OCI-M2 (cell line): ENCODE data around the gene PSME2.
A peak's percentile ranks its signal among the peaks of the same experiment; 100 is the strongest.
"Not testable (repeated sequence)": the region's sequence is repeated elsewhere in the genome, so short reads cannot be mapped to it uniquely, and the experiment has no call there.

Experiments used
- DNase-seq: peaks from one replicate; lab custom pipeline; 2025; ENCODE audit not compliant: unreplicated experiment; lab: John Stamatoyannopoulos, UW

Gene PSME2

DNA sequence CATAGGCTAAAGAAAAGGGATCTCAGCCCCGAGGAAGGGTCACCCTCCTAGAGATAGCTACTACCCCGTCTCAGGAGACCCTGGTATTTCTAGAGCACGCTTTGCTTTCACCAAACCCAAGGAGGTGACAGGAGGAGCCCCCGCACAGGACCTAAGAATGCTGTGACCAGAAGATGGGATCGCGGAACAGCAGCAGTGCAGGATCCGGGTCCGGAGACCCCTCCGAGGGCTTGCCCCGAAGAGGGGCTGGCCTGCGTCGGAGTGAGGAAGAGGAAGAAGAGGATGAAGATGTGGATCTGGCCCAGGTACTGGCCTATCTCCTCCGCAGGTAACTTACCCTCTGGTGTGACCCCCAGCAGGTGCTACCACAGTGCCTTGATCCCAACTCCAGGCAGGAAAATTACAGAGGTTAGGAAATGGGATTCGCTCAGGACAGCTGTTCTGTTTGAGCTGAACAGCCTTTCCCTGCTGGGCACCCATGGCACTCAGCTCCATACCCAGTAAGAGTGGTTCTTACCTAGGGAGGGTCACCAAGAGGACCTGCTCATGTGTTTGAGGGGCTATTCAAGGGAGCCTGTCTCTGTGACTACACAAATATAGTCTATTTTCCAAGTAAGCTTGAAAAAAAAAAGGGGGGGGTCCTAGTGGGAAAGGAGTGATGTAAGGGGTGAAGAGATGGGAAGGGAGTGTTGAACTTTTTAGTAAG is 30.8 kb downstream of the PSME2 start:
- no peak for DNase-seq

- DNase-seq = peak; percentile 96
Observed at GRCh38 chr14:24114532-24115421, 31.6 kb downstream of the PSME2 start, which contains the start of the genes DCAF11 and NRL. Gene DCAF11, plus strand, starts transcription at chr14:24114777. Its CDS starts 818 bp downstream, at chr14:24115595. Gene NRL, minus strand, starts transcription at chr14:24114949. Its CDS starts 32,101 bp downstream, at chr14:24082848.

DNA sequence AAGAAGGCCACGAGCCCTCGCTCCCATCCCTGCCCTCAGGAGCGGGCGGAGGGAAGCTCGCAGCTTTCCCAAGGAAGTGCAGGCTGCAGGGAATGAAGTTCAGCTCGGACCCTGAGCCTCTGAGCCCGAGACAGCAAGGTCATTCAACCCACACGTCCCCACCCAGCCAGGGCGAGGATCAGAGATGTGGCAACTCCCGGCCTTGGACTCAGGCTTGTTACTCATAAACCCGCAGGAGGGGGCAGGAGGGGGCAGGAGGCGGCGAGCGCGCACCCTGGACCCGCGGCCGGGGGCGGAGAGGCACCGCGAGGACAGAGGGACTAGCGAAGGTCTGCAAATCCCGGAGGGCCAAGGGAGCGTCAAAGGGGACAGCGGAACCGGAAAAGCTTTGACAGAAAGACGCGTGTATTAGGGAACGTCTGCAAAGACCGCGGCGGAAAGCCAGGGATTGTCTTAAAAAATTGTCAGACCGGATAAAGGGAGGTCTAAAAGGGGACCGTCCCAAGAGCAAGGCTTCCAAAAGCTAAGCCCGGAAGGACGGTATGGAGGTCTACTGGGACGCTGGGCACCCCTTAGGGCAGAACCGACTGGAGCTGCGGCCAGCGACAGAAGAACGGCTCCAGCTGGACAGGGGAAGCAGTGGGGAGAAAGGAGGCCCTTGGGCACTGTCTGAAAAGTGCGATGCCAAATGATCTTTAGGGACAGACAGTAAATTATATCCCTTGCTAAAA is 32.4 kb downstream of the PSME2 start:
- peak; percentile 85 for DNase-seq

GRCh38 chr14:24113379-24113800 is 33.0 kb downstream of the PSME2 start:
- no peak for DNase-seq

GRCh38 chr14:24110523-24110922 is 35.9 kb downstream of the PSME2 start:
- DNase-seq = no peak

GRCh38 chr14:24110060-24110459 is 36.4 kb downstream of the PSME2 start:
- DNase-seq = no peak

- DNase-seq = no peak
Observed at GRCh38 chr14:24108336-24108874, 38.0 kb downstream of the PSME2 start.

DNA sequence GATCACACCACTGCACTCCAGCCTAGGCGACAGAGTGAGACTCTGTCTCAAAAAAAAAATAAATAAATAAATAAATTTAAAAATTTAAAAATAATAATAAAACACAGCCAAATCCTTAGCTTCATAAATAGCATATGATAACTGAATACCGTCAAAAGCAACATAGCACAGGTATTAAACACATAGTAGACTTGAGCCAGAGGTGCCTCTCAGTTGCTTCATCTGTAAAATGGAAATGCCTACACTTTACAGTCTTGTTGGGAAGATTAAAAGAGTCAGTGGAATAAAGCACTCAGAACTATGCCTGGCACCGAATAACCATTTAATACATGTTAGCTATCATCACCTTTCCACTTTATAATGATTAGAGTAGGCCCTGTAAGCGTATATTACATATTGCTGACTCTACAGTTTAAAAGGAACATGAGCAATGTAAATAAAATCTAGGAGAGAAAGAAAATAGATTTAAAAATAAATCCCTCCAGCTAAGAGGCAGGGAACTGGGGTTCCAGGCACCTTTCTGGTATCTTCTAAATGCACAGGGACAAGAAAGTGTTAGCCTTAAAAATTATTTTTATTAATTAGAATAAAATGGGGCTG is 39.6 kb downstream of the PSME2 start:
- DNase-seq = no peak

DNA sequence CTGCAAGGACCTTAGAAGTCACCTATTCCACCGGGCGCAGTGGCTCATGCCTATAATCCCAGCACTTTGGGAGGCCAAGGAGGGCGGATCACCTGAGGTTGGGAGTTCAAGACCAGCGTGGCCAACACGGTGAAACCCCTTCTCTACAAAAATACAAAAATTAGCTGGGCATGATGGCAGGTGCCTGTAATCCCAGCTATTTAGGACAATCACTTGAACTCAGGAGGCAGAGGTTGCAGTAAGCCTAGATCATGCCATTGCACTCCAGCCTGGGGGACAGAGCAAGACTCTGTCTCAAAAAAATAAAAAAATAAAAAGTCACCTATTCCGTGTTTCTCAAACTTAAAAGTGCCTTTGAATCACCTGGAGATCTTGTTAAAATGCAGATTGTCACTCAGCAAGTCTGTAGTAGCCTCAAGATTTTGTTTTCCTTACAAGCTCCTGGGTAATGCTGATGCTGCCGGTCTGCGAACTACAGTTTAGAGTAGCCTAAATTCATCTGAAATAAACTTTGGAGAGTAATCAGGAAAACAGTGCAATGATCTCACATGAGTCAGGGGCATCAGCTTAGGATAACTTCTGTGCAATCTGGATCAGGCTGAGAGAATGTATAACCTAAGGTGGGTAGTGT is 40.7 kb downstream of the PSME2 start:
- DNase-seq = not testable (repeated sequence)

DNA sequence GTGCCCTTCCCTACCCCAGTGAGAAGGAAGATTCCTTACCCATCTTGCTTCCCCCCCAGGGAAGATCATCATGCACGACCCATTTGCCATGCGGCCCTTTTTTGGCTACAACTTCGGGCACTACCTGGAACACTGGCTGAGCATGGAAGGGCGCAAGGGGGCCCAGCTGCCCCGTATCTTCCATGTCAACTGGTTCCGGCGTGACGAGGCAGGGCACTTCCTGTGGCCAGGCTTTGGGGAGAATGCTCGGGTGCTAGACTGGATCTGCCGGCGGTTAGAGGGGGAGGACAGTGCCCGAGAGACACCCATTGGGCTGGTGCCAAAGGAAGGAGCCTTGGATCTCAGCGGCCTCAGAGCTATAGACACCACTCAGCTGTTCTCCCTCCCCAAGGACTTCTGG is 43.0 kb downstream of the PSME2 start:
- DNase-seq = no peak

GRCh38 chr14:24102357-24103048 is 43.9 kb downstream of the PSME2 start:
- DNase-seq = no peak

GRCh38 chr14:24100982-24101494 is 45.4 kb downstream of the PSME2 start:
- no peak for DNase-seq

DNA sequence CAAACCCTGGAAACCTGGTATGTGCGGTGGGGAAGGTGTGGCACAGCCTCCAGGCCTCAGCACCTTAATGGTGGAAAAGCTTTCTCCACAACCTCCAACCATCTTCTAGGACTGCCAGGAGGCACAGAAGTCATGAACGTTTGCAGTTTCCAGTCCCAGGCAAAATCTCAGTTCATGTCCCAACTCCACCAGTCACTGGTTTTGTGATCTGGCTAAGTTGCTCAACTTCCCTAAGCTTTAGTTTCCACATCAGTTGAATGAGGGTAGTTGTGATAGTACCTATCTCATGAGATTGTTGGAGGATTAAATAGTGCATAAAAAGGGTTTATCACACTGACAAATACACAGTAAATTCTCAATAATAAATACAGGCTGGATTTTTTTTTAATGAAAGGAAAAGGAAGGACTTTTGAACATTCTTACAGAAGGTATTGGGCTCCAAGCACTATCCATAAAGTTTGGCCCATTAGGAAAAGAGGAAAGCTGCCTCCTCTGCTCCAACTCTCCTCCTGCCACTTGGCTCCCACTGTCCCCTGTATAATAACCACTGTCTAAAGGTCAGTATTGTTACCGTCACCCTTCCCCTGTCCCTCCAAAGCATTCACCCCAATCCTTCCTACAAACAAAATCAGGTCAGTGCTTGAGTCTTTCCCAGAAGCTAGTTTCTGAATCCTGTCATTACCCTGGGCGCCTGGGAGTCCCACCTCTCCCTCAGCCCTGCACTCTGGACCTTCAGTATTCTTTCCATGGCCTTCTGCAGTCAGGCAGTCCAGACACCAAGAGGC is 46.0 kb downstream of the PSME2 start:
- no peak for DNase-seq

DNA sequence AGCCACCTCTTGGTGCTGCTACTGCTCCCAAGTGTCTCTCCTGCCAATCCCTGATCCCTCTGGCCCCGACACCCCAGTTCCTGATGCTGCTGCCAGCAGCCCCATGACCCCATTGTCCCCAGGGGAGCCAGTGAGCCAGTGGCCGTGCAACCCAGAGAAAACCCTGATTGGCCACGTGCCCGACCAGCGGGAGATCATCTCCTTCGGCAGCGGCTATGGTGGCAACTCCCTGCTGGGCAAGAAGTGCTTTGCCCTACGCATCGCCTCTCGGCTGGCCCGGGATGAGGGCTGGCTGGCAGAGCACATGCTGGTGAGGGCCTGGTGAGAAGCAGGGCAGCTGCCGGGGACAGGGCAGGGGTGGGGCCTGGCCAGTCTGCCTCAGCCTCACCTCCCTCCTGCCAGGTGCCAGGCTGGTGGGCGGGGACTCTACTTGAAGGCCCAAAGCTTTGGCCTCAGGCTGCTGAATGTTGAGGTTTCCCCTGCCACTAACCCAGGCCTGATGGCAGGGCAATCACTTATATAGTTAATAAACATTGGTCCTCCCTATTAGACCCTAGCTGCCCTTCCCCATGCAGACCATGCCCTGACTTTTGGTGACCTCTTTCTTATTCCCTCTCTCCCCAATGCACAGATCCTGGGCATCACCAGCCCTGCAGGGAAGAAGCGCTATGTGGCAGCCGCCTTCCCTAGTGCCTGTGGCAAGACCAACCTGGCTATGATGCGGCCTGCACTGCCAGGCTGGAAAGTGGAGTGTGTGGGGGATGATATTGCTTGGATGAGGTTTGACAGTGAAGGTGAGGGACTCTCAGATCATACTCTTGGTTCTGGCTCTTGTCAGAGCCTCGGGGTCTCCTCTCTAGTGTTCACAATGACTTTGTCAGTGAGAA is 47.2 kb downstream of the PSME2 start:
- DNase-seq = no peak

DNA sequence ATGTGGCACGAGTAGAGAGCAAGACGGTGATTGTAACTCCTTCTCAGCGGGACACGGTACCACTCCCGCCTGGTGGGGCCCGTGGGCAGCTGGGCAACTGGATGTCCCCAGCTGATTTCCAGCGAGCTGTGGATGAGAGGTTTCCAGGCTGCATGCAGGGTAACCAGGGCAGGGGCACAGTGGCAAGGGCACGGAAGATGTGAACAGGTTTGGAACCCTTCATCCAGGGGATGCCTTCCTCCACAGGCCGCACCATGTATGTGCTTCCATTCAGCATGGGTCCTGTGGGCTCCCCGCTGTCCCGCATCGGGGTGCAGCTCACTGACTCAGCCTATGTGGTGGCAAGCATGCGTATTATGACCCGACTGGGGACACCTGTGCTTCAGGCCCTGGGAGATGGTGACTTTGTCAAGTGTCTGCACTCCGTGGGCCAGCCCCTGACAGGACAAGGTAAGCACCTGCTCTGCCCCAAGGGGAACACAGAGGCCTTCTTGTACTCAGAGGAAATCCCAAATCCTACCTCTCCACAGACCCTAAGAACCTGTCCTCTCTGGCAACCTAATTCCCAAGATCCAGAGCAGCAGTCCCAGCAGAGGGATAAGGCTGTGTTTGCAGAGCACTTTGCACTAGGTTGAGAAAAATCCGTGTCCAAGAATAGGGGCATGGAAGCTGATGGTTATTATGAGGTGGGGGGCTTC is 48.0 kb downstream of the PSME2 start:
- DNase-seq = no peak

DNA sequence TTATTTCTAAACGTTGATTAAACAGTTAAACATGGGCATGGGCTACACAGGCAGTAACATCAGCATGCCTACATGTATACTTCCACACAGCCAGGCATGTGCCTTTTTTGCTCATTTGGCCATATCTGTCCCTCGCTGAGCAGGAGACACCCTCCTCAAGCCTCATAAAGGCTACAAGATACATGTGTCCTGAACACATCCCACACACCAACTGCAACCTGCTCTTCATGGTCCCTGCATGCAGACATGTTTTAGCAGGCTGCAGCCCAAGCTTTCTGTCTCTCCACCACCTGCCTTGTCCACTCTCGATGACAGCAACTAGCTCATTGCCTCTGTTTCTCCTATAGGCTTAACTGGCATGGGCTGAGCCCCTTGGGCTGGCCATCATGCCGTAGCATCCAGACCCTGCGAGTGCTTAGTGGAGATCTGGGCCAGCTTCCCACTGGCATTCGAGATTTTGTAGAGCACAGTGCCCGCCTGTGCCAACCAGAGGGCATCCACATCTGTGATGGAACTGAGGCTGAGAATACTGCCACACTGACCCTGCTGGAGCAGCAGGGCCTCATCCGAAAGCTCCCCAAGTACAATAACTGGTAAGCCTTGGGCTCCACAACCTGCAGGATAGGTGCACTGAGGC is 49.7 kb downstream of the PSME2 start:
- DNase-seq = no peak
